GM21447 (cell line): ENCODE results near the gene LDLRAD2.

Experiments used
- ATAC-seq: cut with Tn5 transposase; IDR thresholded peaks from one replicate; pipeline ENCODE4 v1.9.1; 2021; ENCODE audit not compliant: unreplicated experiment

Gene LDLRAD2

GRCh38 chr1:21857840-21858670 is 46.0 kb downstream of the LDLRAD2 start:
- ATAC-seq: no peak

- ATAC-seq: no peak
These were observed 47.7 kb downstream of the LDLRAD2 start for GRCh38 chr1:21859669-21860179.

- no peak for ATAC-seq
These were observed 48.9 kb downstream of the LDLRAD2 start for GRCh38 chr1:21860971-21861370.

- ATAC-seq: no peak
These were observed 49.8 kb downstream of the LDLRAD2 start for GRCh38 chr1:21861602-21862429.

- no peak for ATAC-seq
These were observed 51.9 kb downstream of the LDLRAD2 start for GRCh38 chr1:21863981-21864380.

- ATAC-seq: no peak
These were observed 52.7 kb downstream of the LDLRAD2 start for GRCh38 chr1:21864730-21865129.

- ATAC-seq: no peak
These were observed 53.5 kb downstream of the LDLRAD2 start for GRCh38 chr1:21865609-21865942.

- peak; percentile 79 for ATAC-seq
These were observed 54.1 kb downstream of the LDLRAD2 start for GRCh38 chr1:21865943-21866706.

GRCh38 chr1:21866707-21867043 is 54.6 kb downstream of the LDLRAD2 start:
- ATAC-seq: no peak

- ATAC-seq: no peak
These were observed 55.5 kb downstream of the LDLRAD2 start for GRCh38 chr1:21867451-21867996.

- no peak for ATAC-seq
These were observed 56.4 kb downstream of the LDLRAD2 start for GRCh38 chr1:21868482-21868881.

- ATAC-seq: no peak
These were observed 56.9 kb downstream of the LDLRAD2 start for GRCh38 chr1:21868941-21869454.

GRCh38 chr1:21869620-21870121 is 57.6 kb downstream of the LDLRAD2 start:
- ATAC-seq: no peak

- ATAC-seq: no peak
These were observed 58.5 kb downstream of the LDLRAD2 start for GRCh38 chr1:21870611-21871010.

- no peak for ATAC-seq
These were observed 59.9 kb downstream of the LDLRAD2 start for GRCh38 chr1:21871943-21872342.

- ATAC-seq: no peak
These were observed 60.5 kb downstream of the LDLRAD2 start for GRCh38 chr1:21872445-21873079.

- no peak for ATAC-seq
These were observed 61.1 kb downstream of the LDLRAD2 start for GRCh38 chr1:21873174-21873573.

GRCh38 chr1:21873761-21874160 is 61.7 kb downstream of the LDLRAD2 start:
- ATAC-seq: no peak

- ATAC-seq: no peak
These were observed 62.3 kb downstream of the LDLRAD2 start for GRCh38 chr1:21874328-21874727.
